Thyroid gland (tissue), 4 donors: ENCODE data around the gene PAMR1. TPM values are rescaled to one million over a fixed set of nuclear protein-coding genes. Genes with fewer than 3 reads are reported as not detected.

Experiments used
- DNase-seq, 2 donors: peaks; one replicate each; pipeline ENCODE4 v3.0.0-alpha.2; 2019
- H3K27ac ChIP-seq, 3 donors: fragments of 200-600 bp; sonication (generic); 1 replicate in 2 of 3; 2 replicates in 1 of 3; pipeline ENCODE4 v1.5.1; 2016 to 2019; ENCODE audit warnings: mild to moderate bottlenecking in 1 of 3, moderate library complexity in 1 of 3
- H3K27me3 ChIP-seq: fragments of 200-600 bp; sonication (generic); one replicate; pipeline ENCODE4 v1.5.1; 2019
- H3K36me3 ChIP-seq, 2 donors: fragments of 200-600 bp; sonication (generic); one replicate each; pipeline ENCODE4 v1.5.1; 2016 to 2019
- H3K4me1 ChIP-seq, 2 donors: fragments of 200-600 bp; sonication (generic); one replicate each; pipeline ENCODE4 v1.5.1; 2017 to 2019
- H3K4me3 ChIP-seq, 3 donors: fragments of 200-600 bp; sonication (generic); replicated peaks in 1 of 3; 1 replicate in 2 of 3; 2 replicates in 1 of 3; pipeline ENCODE4 v1.5.1; 2016; ENCODE audit warnings: mild to moderate bottlenecking in 1 of 3
- H3K9me3 ChIP-seq: fragments of 200-600 bp; sonication (generic); one replicate; pipeline ENCODE4 v1.5.1; 2017
- CTCF ChIP-seq, 6 experiments: fragments of 200-600 bp in 3 of 6; fragments of 450-650 bp in 3 of 6; sonication (generic) in 3 of 6; IDR thresholded peaks; one replicate each; pipeline ENCODE4 v1.5.1; 2016 to 2019; ENCODE audit warnings: antibody characterized with exemption in 6 of 6, mild to moderate bottlenecking in 2 of 6, inconsistent platforms in 1 of 6, moderate library complexity in 1 of 6
- POLR2A ChIP-seq, 2 donors: fragments of 450-650 bp; IDR thresholded peaks; one replicate each; pipeline ENCODE4 v1.6.1; 2017; ENCODE audit warnings: antibody characterized with exemption in 2 of 2, mild to moderate bottlenecking in 2 of 2, moderate library complexity in 1 of 2
- WGBS, 2 donors: methylation state at CpG; one replicate each; pipeline ENCODE4 v1.1.5; 2017; 5-methylcytosine and 5-hydroxymethylcytosine counted together
- intact Hi-C: fragments of 100-400 bp; cut with DNase I; formaldehyde crosslinking; loops from one replicate; pipeline ENCODE4 v1.15.1; 2023
- total RNA-seq, 4 donors: library from RNA; depleted of rRNA; stranded (reverse); fragments of >200 nt; gene quantifications; one replicate each; pipeline ENCODE4 v1.2.3, GENCODE V29; 2016

Gene PAMR1
- total RNA-seq, 4 donors from 2014 or later = 1.2 to 16.4 (median 4.3) TPM

- Histone ChIP-seq H3K27me3 (no peaks in the 10 kb centered on the region), H3K36me3 (no peaks in the 10 kb centered on the region), H3K9me3 (no peaks in the 10 kb centered on the region), H3K4me3 (no peak overlapping the region), H3K27ac (peak overlapping the region in 1 of 3 donors; percentile 35), H3K4me1 (peaks cover 0 to 11% of the 10 kb centered on the region in 2 donors)
- intact Hi-C loops = no loop called here
- DNase-seq = no peak
- TF ChIP-seq CTCF (IDR thresholded peaks at IDR 0.05) = no peak
- no peak for TF ChIP-seq POLR2A (IDR thresholded peaks at IDR 0.05)
- WGBS, 2 donors = 61 to 68% methylated on average over 7 of the region's 7 CpGs
These were observed 121.5 kb downstream of the PAMR1 start for GRCh38 chr11:35403765-35404387.

GRCh38 chr11:35402751-35403660 lies 122.4 kb downstream of the PAMR1 start:
- H3K27ac ChIP-seq = no peak overlapping the region
- H3K27me3 ChIP-seq = no peaks in the 10 kb centered on the region
- TF ChIP-seq POLR2A (IDR thresholded peaks at IDR 0.05) (no peak), CTCF (IDR thresholded peaks at IDR 0.05) (no peak)
- H3K4me1 ChIP-seq = peaks cover 0 to 11% of the 10 kb centered on the region in 2 donors
- intact Hi-C loops = no loop called here
- no peak overlapping the region for H3K4me3 ChIP-seq
- WGBS, 2 donors = 88 to 93% methylated on average over 9 of the region's 9 CpGs
- no peaks in the 10 kb centered on the region for H3K9me3 ChIP-seq
- H3K36me3 ChIP-seq = no peaks in the 10 kb centered on the region
- no peak for DNase-seq

- peaks cover 0 to 3% of the 10 kb centered on the region in 2 donors for H3K4me1 ChIP-seq
- H3K36me3 ChIP-seq = no peaks in the 10 kb centered on the region
- no peaks in the 10 kb centered on the region for H3K9me3 ChIP-seq
- intact Hi-C loops = loop anchor here (10.0 kb wide), 2 partner anchors 474 to 814 kb away; no protein-coding TSS in a partner anchor
- TF ChIP-seq POLR2A (IDR thresholded peaks at IDR 0.05) = no peak
- TF ChIP-seq CTCF (IDR thresholded peaks at IDR 0.05) = no peak
- H3K4me3 ChIP-seq = no peak overlapping the region
- WGBS, 2 donors = 66 to 73% methylated on average over 1 of the region's 1 CpG
- DNase-seq = no peak
- H3K27me3 ChIP-seq = no peaks in the 10 kb centered on the region
- no peak overlapping the region for H3K27ac ChIP-seq
These were observed 126.5 kb downstream of the PAMR1 start for GRCh38 chr11:35398881-35399280.

GRCh38 chr11:35394941-35395340 lies 130.5 kb downstream of the PAMR1 start:
- intact Hi-C loops = loop anchor here (10.0 kb wide), 2 partner anchors 470 to 810 kb away; no protein-coding TSS in a partner anchor
- H3K4me1 ChIP-seq = peaks cover 17 to 19% of the 10 kb centered on the region in 2 donors
- H3K36me3 ChIP-seq = no peaks in the 10 kb centered on the region
- no peaks in the 10 kb centered on the region for H3K9me3 ChIP-seq
- no peaks in the 10 kb centered on the region for H3K27me3 ChIP-seq
- DNase-seq = no peak
- no peak overlapping the region for H3K4me3 ChIP-seq
- no peak overlapping the region for H3K27ac ChIP-seq
- TF ChIP-seq CTCF (IDR thresholded peaks at IDR 0.05) (no peak), POLR2A (IDR thresholded peaks at IDR 0.05) (no peak)
- 90 to 91% methylated on average over 5 of the region's 5 CpGs for WGBS, 2 donors
